ENCODE measurements around the gene ZNF467. TPM values are rescaled to one million over a fixed set of nuclear protein-coding genes. Genes with fewer than 3 reads are reported as not detected.

The ZNF467 gene, protein sequence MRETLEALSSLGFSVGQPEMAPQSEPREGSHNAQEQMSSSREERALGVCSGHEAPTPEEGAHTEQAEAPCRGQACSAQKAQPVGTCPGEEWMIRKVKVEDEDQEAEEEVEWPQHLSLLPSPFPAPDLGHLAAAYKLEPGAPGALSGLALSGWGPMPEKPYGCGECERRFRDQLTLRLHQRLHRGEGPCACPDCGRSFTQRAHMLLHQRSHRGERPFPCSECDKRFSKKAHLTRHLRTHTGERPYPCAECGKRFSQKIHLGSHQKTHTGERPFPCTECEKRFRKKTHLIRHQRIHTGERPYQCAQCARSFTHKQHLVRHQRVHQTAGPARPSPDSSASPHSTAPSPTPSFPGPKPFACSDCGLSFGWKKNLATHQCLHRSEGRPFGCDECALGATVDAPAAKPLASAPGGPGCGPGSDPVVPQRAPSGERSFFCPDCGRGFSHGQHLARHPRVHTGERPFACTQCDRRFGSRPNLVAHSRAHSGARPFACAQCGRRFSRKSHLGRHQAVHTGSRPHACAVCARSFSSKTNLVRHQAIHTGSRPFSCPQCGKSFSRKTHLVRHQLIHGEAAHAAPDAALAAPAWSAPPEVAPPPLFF
- not detected for total RNA-seq

DNA sequence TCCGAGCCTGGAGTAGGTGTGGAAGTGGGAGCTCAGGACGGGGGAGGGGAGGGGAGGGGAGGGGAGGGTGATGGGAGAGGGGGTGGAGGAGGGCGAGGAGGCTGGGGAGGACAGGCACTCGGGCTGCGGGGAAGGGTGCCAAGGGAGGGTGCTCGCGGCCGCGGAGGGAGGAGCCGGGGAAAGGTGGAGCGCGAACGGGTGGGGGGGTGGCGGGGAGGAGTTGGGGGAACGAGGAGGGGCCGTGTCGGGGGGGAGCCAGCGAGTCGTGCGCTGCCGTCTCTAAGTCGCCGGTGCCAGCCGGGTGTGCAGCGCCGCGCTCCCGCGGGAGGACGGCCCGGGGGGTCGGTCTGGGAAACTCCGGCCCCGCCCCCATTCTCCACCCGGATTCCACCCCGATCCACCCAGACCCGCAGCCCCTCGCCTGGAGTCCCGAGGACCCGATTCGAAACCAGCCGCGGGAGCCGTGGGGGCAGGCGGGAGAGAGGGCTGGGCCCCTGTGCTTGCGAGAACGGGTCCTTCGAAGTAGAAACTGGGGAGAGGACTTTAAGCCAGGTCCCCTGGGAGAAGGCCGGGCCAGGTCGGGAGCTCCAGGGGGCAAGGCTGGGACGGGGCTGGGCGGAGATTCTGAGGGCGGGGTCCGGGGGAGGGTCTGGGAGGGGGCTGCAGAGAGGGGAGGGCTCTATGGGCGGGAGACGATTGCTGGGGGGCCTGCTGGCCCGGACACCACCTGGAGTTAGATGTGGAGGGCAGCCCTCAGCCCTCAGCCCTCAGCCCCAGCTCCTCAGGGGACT lies at the start of gene ZNF467:
ZNF467 (minus strand) TSS at position 143 of the 791 bp plus-strand sequence. CDS start 2,556 bp downstream, outside the sequence.
- no peaks in the 10 kb centered on the region for H3K9me3 Mint-ChIP-seq (ENCODE audit: low read depth)
- H3K27me3 Mint-ChIP-seq, result peaks cover 31% of the 10 kb centered on the region
- no peak for DNase-seq
- no peak within 1 kb of the TSS for H3K27ac Mint-ChIP-seq
- peak within 1 kb of the TSS; percentile 20 for H3K4me3 Mint-ChIP-seq
- ATAC-seq, result no peak
- CTCF ChIA-PET, result interaction anchor here (0.9 kb wide), 2 partner anchors 16 to 33 kb away, joined by 3 to 4 read pairs; no protein-coding TSS in a partner anchor
- no peaks in the 10 kb centered on the region for H3K4me1 Mint-ChIP-seq
- H3K36me3 Mint-ChIP-seq, result no peaks in the 10 kb centered on the region

DNA sequence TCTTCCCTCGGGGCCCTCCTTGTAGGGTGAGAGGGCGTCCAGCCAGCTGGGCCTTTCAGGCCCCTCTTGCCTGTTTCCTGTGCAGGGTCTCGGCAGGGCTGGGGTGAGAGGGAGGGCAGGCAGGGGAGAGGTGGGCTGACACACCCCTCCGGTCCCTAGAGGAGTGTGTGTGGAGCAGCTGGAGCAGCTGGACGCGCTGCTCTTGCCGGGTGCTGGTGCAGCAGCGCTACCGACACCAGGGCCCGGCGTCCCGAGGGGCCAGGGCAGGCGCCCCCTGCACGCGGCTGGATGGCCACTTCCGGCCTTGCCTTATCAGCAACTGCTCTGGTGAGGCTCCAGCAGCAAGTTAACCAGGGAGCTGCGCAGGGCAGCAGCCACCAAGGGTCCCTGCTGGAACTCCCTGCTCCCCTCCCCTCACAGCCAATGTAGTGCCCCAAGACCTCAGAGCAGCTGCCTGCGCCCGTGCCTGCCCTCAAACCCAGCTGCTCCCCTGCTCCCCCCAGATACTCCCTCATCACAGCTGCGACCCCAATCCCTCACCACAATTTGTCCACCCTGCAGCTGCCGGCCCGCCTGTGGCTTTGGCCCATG lies 49.1 kb upstream of the ZNF467 start:
- Mint-ChIP-seq H3K27me3 (no peaks in the 10 kb centered on the region), H3K27ac (no peak overlapping the region)
- CTCF ChIA-PET, result interaction anchor here (1.1 kb wide), 1 partner anchor 74 kb away, joined by 4 read pairs; no protein-coding TSS in a partner anchor

DNA sequence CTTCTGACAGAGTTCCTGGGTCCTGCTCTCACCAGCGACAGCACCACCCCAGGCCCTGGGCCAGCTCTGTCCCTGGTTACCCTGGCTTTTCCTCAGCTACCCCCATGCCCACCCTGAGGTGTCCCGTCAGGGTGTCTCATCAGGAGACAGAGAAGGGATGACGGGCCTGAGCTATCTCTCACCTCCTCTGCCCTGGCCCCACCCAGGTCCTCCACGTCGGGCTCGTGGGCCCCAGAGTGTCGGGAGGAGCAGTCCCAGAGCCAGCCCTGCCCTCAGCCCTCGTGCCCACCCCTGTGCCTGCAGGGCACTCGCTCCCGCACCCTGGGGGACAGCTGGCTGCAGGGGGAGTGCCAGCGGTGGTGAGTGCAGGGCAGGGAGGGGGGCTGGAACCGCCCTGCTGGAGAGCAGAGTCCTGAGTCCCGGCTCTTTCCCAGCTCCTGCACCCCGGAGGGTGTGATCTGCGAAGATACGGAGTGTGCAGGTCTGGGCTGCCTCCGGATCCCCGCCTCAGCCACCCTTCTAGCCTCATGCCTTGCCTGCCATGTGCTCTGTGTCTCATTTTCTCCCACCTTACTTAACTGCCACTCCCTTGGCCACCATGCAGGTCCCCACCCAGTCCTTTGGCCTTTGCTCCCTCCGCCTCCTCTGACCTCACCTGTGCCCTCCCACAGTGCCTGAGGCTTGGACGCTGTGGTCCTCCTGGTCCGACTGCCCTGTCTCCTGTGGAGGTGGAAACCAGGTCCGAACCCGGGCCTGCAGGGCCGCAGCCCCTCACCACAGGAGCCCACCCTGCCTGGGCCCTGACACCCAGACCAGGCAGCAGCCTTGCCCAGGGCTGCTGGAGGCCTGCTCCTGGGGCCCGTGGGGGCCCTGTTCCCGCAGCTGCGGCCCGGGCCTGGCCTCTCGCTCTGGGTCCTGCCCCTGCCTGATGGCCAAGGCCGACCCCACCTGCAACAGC lies 48.1 kb upstream of the ZNF467 start:
- ATAC-seq (no peak), DNase-seq (no peak)
- CTCF ChIA-PET, result no interaction called here
- H3K36me3 Mint-ChIP-seq, result no peaks in the 10 kb centered on the region
- no peak overlapping the region for H3K4me3 Mint-ChIP-seq
- no peaks in the 10 kb centered on the region for H3K27me3 Mint-ChIP-seq
- H3K27ac Mint-ChIP-seq, result no peak overlapping the region
- no peaks in the 10 kb centered on the region for H3K9me3 Mint-ChIP-seq (ENCODE audit: low read depth)
- no peaks in the 10 kb centered on the region for H3K4me1 Mint-ChIP-seq

More for the DNA sequence above, 49.1 kb upstream of the ZNF467 start:
- Mint-ChIP-seq H3K36me3 (no peaks in the 10 kb centered on the region), H3K4me3 (no peak overlapping the region), H3K9me3 (ENCODE audit: low read depth) (no peaks in the 10 kb centered on the region), H3K4me1 (peaks cover 2% of the 10 kb centered on the region)
- no peak for ATAC-seq
- DNase-seq, result no peak

DNA sequence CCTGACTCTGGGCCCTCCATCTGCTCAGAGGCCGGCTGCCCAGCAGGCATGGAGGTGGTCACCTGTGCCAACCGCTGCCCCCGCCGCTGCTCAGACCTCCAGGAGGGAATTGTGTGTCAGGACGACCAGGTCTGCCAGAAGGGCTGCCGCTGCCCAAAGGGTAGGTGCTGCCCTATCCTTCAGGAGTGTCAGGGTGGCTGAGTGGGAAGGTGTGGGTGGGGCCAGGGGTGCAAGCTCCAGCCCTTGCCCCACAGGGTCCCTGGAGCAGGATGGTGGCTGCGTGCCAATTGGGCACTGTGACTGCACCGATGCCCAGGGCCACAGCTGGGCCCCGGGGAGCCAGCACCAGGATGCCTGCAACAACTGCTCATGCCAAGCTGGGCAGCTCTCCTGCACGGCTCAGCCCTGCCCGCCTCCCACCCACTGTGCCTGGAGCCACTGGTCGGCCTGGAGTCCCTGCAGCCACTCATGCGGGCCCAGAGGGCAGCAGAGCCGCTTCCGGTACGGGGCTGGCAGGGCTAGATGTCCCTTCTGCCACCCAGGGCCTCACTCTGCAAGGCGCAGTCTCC lies 47.3 kb upstream of the ZNF467 start:
- Mint-ChIP-seq H3K27ac (no peak overlapping the region), H3K27me3 (no peaks in the 10 kb centered on the region), H3K36me3 (no peaks in the 10 kb centered on the region), H3K4me1 (no peaks in the 10 kb centered on the region), H3K4me3 (no peak overlapping the region), H3K9me3 (ENCODE audit: low read depth) (no peaks in the 10 kb centered on the region)
- DNase-seq (no peak), ATAC-seq (no peak)
- CTCF ChIA-PET, result interaction anchor here (0.8 kb wide), 1 partner anchor 13 kb away, joined by 3 read pairs; no protein-coding TSS in a partner anchor

DNA sequence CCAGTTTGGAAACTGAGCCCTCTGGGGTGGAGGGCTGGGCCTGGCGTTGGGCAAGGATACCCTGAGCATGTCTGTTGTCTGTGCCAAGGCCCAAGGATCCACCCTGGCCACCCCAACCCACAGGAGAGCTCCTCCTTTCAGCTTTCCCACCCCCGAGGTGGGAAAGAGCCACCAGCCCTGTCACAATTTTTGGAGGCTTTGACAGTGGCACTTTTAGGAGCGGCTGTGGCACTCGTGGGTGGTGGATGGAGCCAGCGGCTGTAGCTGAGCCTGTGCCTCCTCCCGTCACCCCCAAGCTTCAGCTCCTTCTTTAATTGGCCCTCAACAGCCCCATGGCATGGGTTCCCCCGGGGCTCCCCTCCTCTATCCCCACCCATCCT lies 46.6 kb upstream of the ZNF467 start:
- no peak for DNase-seq
- no peaks in the 10 kb centered on the region for H3K27me3 Mint-ChIP-seq
- no peaks in the 10 kb centered on the region for H3K36me3 Mint-ChIP-seq
- no peak overlapping the region for H3K27ac Mint-ChIP-seq
- CTCF ChIA-PET, result interaction anchor here (0.8 kb wide), 1 partner anchor 13 kb away, joined by 3 read pairs; no protein-coding TSS in a partner anchor
- H3K4me3 Mint-ChIP-seq, result no peak overlapping the region
- no peak for ATAC-seq
- no peaks in the 10 kb centered on the region for H3K9me3 Mint-ChIP-seq (ENCODE audit: low read depth)
- H3K4me1 Mint-ChIP-seq, result no peaks in the 10 kb centered on the region

DNA sequence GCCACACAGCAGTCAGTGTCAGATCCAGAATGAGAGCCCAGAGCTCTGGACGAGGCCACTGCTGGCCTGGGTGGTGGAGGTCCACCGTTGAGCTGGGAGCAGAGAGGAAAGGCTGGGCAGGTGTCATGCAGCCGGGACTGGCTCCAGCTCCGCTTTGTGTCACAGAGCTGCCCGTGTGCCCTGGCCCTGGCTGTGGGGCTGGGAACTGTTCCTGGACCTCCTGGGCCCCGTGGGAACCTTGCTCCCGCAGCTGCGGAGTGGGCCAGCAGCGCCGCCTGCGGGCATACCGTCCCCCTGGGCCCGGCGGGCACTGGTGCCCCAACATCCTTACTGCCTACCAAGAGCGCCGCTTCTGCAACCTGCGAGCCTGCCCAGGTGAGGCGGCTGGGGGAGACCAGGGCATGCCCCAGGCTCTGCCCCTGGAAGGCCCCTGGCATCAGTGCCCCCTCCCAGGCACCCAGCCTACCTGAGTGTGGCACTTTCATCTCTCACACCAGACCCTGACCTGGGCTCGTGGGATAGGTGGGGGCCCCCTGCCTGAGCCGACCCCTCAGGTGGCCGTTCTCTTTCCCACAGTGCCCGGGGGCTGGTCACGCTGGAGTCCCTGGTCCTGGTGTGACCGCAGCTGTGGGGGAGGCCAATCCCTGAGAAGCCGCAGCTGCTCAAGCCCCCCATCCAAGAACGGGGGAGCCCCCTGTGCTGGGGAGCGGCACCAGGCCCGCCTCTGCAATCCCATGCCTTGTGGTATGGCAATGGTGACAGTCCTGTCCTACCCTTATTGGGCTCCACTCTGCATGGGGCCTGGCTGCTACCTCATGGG lies 46.0 kb upstream of the ZNF467 start:
- Mint-ChIP-seq H3K4me3 (no peak overlapping the region), H3K9me3 (ENCODE audit: low read depth) (no peaks in the 10 kb centered on the region), H3K4me1 (no peaks in the 10 kb centered on the region), H3K27me3 (no peaks in the 10 kb centered on the region), H3K27ac (no peak overlapping the region), H3K36me3 (no peaks in the 10 kb centered on the region)
- CTCF ChIA-PET, result no interaction called here
- DNase-seq (no peak), ATAC-seq (no peak)

DNA sequence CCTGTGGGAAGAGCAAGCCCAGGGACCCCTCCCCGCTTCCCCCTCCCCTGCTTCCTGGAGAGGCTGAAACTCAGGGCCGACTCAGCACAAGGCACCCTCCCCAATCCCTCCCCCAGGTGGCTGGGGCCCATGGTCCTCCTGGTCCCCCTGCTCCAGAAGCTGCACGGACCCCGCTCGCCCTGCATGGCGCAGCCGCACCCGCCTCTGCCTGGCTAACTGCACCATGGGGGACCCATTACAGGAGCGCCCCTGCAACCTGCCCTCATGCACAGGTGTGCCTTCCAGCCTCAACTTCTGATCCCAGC lies 45.1 kb upstream of the ZNF467 start:
- no peaks in the 10 kb centered on the region for H3K9me3 Mint-ChIP-seq (ENCODE audit: low read depth)
- no peaks in the 10 kb centered on the region for H3K4me1 Mint-ChIP-seq
- no peaks in the 10 kb centered on the region for H3K36me3 Mint-ChIP-seq
- CTCF ChIA-PET, result no interaction called here
- H3K27ac Mint-ChIP-seq, result no peak overlapping the region
- no peak for DNase-seq
- H3K27me3 Mint-ChIP-seq, result no peaks in the 10 kb centered on the region
- no peak for ATAC-seq
- no peak overlapping the region for H3K4me3 Mint-ChIP-seq

DNA sequence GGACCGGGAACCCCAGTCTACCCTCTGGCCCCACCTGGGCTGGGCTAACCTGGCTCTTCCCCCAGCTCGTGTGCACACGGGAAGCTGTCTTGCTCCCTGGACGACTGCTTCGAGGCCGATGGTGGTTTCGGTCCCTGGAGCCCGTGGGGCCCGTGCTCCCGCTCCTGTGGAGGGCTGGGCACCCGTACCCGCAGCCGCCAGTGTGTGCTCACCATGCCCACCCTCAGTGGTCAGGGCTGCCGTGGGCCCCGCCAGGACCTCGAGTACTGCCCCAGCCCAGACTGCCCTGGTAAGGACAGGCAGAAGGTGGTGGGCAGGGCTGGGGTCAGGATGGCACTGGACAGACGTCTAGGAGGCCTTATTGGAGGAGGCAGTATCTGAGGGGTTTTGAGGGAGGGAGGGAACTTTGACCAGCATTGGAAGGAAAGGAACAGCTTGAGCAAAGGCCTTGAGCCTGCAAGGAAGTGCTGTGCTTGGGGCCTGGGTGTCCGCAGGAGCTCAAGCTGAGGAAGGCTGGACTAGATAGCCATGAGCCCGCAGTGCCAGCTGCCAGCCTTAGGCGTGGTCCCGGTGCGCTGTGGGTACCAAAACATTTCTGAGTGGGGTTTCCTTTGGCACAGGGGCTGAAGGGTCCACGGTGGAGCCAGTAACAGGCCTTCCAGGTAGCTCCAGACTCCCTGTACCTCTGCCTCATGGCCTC lies 44.6 kb upstream of the ZNF467 start:
- H3K4me1 Mint-ChIP-seq, result no peaks in the 10 kb centered on the region
- CTCF ChIA-PET, result no interaction called here
- H3K36me3 Mint-ChIP-seq, result no peaks in the 10 kb centered on the region
- no peak overlapping the region for H3K4me3 Mint-ChIP-seq
- no peaks in the 10 kb centered on the region for H3K27me3 Mint-ChIP-seq
- H3K9me3 Mint-ChIP-seq (ENCODE audit: low read depth), result no peaks in the 10 kb centered on the region
- no peak for DNase-seq
- ATAC-seq, result no peak
- H3K27ac Mint-ChIP-seq, result no peak overlapping the region

DNA sequence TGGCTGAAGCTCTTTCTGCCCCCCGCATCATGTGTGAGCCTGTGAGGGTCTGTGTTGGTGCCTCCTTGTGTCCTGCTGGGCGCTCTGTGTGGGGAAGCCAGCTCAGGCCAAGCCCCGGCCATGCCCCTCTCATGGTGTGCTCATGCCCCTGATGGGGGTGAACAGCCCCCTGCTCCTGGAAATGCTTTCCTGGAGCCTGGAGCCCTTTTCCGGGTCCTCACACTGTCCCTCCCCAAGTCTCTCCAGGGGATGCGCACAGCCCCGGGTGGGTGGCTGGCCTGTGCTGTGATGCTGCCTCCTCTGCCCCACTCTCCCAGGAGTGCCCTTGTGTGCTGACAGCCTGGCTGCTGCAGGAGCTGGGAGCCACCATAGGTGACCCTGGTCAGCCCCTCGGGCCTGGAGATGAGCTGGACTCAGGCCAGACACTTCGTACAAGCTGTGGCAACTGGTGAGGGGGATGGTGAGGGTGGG lies 43.9 kb upstream of the ZNF467 start:
- no peak overlapping the region for H3K4me3 Mint-ChIP-seq

DNA sequence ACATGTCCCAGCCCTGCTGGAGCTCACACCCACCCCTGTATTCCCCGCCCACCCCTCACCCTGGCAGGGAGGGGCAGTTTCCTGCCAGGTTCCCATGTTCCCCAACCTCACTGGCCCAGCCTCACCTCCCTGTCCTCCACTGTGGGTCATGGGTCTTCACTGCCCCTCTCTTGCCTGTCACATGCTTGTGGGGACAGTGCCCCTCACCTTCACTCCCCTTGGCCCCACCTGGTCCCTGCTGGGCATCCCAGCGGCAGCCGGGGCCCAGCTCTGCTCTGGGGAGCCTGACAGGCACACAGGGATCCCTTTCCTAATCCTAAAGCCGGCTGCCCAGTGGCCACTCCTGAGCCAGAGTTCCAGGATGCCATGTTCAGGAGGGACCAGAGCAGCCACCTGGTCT lies 43.4 kb upstream of the ZNF467 start:
- Mint-ChIP-seq H3K36me3 (no peaks in the 10 kb centered on the region), H3K4me3 (no peak overlapping the region), H3K4me1 (no peaks in the 10 kb centered on the region), H3K9me3 (ENCODE audit: low read depth) (no peaks in the 10 kb centered on the region), H3K27ac (no peak overlapping the region), H3K27me3 (no peaks in the 10 kb centered on the region)
- DNase-seq (no peak), ATAC-seq (no peak)
- CTCF ChIA-PET, result no interaction called here

More for the DNA sequence above, 43.9 kb upstream of the ZNF467 start:
- DNase-seq (no peak), ATAC-seq (no peak)
- CTCF ChIA-PET, result no interaction called here
- H3K27me3 Mint-ChIP-seq, result no peaks in the 10 kb centered on the region
- H3K36me3 Mint-ChIP-seq, result no peaks in the 10 kb centered on the region
- H3K27ac Mint-ChIP-seq, result no peak overlapping the region
- H3K4me1 Mint-ChIP-seq, result no peaks in the 10 kb centered on the region
- H3K9me3 Mint-ChIP-seq (ENCODE audit: low read depth), result no peaks in the 10 kb centered on the region

DNA sequence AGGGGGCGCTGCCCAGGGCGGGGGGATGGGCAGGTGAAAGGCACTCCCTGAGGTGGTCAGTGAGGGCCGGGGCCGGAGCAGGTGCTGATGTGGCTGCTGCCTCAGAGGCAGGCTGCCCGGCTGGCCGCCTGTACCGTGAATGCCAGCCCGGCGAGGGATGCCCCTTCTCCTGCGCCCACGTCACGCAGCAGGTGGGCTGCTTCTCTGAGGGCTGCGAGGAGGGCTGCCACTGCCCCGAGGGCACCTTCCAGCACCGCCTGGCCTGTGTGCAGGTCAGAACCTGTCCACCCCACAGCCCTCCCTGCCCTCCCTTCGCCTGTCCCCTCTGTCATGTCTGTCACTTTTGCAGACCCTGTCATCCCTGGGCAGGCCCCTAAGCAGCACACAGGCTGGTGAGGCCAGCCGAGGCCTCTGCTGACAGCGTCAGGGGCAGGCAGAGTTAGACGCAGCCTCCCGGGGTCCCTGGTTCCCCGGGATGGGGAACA lies 42.9 kb upstream of the ZNF467 start:
- H3K4me1 Mint-ChIP-seq, result no peaks in the 10 kb centered on the region
- CTCF ChIA-PET, result no interaction called here
- H3K27me3 Mint-ChIP-seq, result no peaks in the 10 kb centered on the region
- DNase-seq, result no peak
- no peak overlapping the region for H3K27ac Mint-ChIP-seq
- H3K9me3 Mint-ChIP-seq (ENCODE audit: low read depth), result no peaks in the 10 kb centered on the region
- no peak overlapping the region for H3K4me3 Mint-ChIP-seq
- no peak for ATAC-seq
- no peaks in the 10 kb centered on the region for H3K36me3 Mint-ChIP-seq

Data from activated CD8-positive, alpha-beta memory T cell treated with anti-CD3 and anti-CD28 coated beads, Interleukin-2, amount 10 ng/mL, durations not matched to agents 7 days and 5 days (primary cell).